Measurements from ENCODE around the gene GPR150. TPM values are rescaled to one million over a fixed set of nuclear protein-coding genes. Genes with fewer than 3 reads are reported as not detected.
A peak's percentile ranks its signal among the peaks of the same experiment; 100 is the strongest.

The GPR150 gene
- total RNA-seq, result not detected

- DNase-seq, result peak; percentile 41
These were observed at the start of gene GPR150 for GRCh38 chr5:95620030-95620869. Gene GPR150, plus strand, starts transcription at chr5:95620087. Its CDS starts 189 bp downstream, at chr5:95620276.

- no peak for DNase-seq
These were observed 47.9 kb upstream of the GPR150 start for GRCh38 chr5:95572016-95572415.

- no peak for DNase-seq
These were observed 38.3 kb upstream of the GPR150 start for GRCh38 chr5:95581576-95581975.

GRCh38 chr5:95583992-95584391, 35.9 kb upstream of the GPR150 start:
- DNase-seq, result no peak

- no peak for DNase-seq
These were observed 29.0 kb upstream of the GPR150 start for GRCh38 chr5:95590880-95591279.

- no peak for DNase-seq
These were observed 28.4 kb upstream of the GPR150 start for GRCh38 chr5:95591490-95591901.

GRCh38 chr5:95595289-95595931, 24.5 kb upstream of the GPR150 start:
- DNase-seq, result no peak

- no peak for DNase-seq
These were observed 20.6 kb upstream of the GPR150 start for GRCh38 chr5:95599252-95599651.

GRCh38 chr5:95600557-95600956, 19.3 kb upstream of the GPR150 start:
- no peak for DNase-seq

GRCh38 chr5:95605786-95606185, 14.1 kb upstream of the GPR150 start:
- DNase-seq, result no peak

GRCh38 chr5:95606419-95606818, 13.5 kb upstream of the GPR150 start:
- no peak for DNase-seq

- no peak for DNase-seq
These were observed 10.2 kb upstream of the GPR150 start for GRCh38 chr5:95609711-95610110.

GRCh38 chr5:95610546-95610945, 9.3 kb upstream of the GPR150 start:
- DNase-seq, result no peak

- no peak for DNase-seq
These were observed 8.5 kb upstream of the GPR150 start for GRCh38 chr5:95611396-95611795.

- no peak for DNase-seq
These were observed 6.4 kb upstream of the GPR150 start for GRCh38 chr5:95613514-95613913.

- DNase-seq, result no peak
These were observed 4.8 kb upstream of the GPR150 start for GRCh38 chr5:95615164-95615467.

GRCh38 chr5:95617057-95617456, 2.8 kb upstream of the GPR150 start:
- DNase-seq, result no peak

GRCh38 chr5:95619096-95619495, 791 bp upstream of the GPR150 start:
- DNase-seq, result no peak

GRCh38 chr5:95619514-95620029, 315 bp upstream of the GPR150 start:
- no peak for DNase-seq

GRCh38 chr5:95620870-95621838, 1.3 kb downstream of the GPR150 start:
- peak; percentile 27 for DNase-seq

- DNase-seq, result no peak
These were observed 2.1 kb downstream of the GPR150 start for GRCh38 chr5:95621839-95622629.

- DNase-seq, result no peak
These were observed 3.8 kb downstream of the GPR150 start for GRCh38 chr5:95623706-95624105.
